ENCODE results near the gene CRHR2.

The CRHR2 gene

GRCh38 chr7:30659312-30659711, 22.9 kb downstream of the CRHR2 start:
- H3K27ac ChIP-seq: no peak overlapping the region
- TF ChIP-seq CTCF (conservative IDR thresholded peaks at IDR 0.05): no peak

- H3K27ac ChIP-seq: no peak overlapping the region
- TF ChIP-seq CTCF (conservative IDR thresholded peaks at IDR 0.05): no peak
These were observed 23.7 kb downstream of the CRHR2 start for GRCh38 chr7:30658479-30659074.

- TF ChIP-seq CTCF (conservative IDR thresholded peaks at IDR 0.05): no peak
- H3K27ac ChIP-seq: no peak overlapping the region
These were observed 25.1 kb downstream of the CRHR2 start for GRCh38 chr7:30657131-30657530.

GRCh38 chr7:30656006-30656957, 26.0 kb downstream of the CRHR2 start:
- TF ChIP-seq CTCF (conservative IDR thresholded peaks at IDR 0.05): no peak
- H3K27ac ChIP-seq: no peak overlapping the region

GRCh38 chr7:30655096-30655970, 26.9 kb downstream of the CRHR2 start:
- no peak overlapping the region for H3K27ac ChIP-seq
- no peak for TF ChIP-seq CTCF (conservative IDR thresholded peaks at IDR 0.05)

GRCh38 chr7:30654296-30655090, 27.8 kb downstream of the CRHR2 start:
- TF ChIP-seq CTCF (conservative IDR thresholded peaks at IDR 0.05): no peak
- H3K27ac ChIP-seq: no peak overlapping the region
